IPS-NIHi7 (cell line): ENCODE measurements around the gene TCP11L2.
A peak's percentile ranks its signal among the peaks of the same experiment; 100 is the strongest.
"Not testable (repeated sequence)": the region's sequence is repeated elsewhere in the genome, so short reads cannot be mapped to it uniquely, and the experiment has no call there.

Experiments used
- DNase-seq: peaks from one replicate; pipeline ENCODE4 v3.0.0; 2012; ENCODE audit warnings: mixed read lengths; ENCODE audit errors: extremely low spot score

The TCP11L2 gene

DNA sequence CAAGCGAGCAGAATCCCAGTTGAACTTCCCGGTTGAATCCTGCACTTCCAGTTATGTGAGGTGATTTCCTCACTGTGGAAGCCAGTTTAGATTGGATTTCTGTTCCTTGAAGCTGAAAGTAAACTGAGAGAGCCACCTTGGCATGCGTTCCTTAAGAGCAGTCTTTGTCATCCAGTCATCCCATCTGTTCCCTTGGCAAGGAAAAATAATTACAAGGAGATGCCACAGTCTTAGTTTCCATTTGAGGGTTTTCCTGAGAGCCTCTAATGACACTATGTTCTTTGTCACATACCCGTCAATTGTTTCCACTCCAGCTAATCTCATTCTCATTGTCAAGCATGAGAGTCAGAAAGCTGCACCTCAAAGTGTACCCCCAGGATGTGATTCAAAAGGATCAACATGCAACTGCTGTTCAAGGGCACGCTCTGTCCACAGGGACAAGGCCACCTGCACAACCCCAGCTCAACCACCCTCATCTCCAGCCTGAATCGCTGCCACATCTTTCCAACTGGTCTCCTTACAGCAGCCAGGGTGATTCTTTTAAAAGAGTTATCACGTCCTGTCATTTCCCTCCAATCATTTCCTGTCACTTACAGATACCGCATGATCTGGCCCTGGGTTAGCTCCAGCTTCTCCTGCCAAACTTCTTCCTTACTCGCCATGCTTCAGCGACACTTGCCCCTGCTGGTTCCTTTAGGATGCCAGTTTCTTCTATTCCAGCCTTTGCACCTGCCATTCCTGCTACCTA lies 18.0 kb upstream of the TCP11L2 start:
- no peak for DNase-seq

DNA sequence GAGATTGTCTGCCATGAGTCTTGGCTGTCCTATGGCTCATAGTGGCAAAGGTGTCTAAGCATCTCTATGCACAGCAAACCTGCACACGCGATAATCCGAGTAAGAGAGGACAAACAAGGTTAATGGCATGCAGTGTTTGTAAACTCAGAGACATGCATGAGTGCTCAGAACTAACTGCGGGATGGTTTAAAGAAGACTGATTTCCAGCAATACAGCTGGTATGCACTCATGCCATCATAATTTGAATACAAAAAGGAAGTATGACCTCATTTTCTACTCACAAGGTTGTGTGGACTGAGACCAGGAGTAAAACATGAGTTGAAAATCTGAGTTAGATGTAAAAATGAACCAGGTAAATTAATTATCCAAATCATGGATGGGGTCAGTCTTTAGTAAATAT lies 16.6 kb upstream of the TCP11L2 start:
- DNase-seq, result no peak

DNA sequence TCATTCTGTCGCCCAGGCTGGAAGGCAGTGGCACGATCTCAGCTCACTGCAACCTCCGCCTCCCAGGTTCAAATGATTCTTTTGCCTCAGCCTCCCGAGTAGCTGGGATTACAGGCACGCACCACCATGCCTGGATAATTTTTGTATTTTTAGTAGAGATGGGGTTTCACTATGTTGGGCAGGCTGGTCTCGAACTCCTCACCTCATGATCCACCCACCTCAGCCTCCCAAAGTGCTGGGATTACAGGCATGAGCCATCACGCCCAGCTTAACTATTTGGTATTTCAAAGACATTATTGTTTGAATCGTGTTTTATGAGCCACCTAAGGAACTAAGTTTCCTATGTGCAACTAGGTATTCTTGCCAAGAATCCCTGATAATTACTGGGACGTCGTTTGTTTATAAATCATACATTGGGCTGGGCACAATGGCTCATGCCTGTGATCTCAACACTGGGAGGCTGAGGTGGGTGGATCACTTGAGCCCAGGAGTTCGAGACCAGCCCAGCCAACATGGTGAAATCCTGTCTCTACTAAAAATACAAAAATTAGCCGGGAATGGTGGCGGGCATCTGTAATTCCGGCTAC lies 15.9 kb upstream of the TCP11L2 start:
- not testable (repeated sequence) for DNase-seq

DNA sequence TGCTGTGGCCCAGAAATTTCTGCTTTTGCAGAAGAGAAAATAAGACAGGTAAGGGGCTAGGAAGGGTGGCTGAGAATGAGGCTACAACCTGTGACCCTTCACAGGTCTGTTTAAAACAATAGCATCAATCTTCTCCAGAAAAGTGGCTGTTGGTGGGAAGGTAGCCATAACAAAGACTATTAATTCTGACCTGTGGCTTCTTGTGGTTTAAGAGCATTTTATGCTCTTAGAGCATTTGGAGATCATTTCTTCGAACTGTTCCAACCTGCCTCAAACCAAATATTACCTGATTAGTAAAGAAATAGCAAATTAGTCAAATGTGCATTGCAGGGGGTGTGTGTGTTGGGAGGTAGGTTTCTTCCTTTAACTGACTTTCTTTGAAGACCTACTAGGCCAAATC lies 15.2 kb upstream of the TCP11L2 start:
- no peak for DNase-seq

DNA sequence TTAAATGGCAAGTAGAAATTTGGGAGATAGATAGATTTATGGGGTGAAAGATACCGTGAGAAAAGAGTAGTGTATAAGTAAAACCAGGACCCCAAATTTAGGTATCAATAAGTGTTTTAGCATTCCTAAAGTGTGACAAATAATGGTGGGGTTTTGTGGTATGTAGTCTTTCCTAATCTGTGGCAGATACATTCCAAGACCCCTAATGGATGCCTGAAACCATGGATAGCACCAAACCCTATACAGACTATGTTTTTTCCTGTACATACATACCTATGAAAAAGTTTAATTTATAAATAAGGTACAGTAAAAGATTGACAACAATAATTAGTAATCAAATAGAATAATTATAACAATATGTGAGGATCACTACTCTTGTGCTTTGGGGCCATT lies 14.4 kb upstream of the TCP11L2 start:
- no peak for DNase-seq

DNA sequence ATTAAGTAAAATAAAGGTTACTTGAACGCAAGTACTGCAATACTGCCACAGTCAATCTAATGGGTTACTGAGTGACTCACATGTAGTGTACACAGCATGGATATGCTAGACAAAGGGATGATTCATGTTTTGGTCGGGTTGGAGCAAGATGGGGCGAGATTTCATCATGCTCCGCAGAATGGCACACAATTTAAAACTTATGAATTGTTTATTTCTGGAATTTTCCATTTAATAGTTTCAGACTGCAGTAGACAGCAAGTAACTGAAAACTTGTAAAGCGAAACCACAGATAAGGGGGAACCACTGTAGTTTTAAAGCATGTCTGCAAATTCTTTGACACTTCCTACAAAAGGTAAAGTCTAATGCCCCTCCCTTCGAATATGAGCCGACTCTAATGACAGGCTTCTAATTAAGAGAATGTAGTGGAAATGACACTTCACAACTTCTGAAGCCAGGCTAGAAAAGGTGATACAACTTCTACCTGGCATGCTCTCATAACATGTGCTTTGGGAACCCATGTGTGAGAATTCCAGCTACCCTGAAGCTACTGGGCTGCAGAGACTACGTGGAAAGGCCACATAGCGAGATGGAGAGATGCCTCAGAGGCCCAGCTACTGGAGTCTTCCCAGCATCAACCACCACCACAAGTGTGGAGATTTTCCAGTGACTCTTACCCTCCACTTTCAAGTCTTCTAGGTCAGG lies 13.9 kb upstream of the TCP11L2 start:
- no peak for DNase-seq

DNA sequence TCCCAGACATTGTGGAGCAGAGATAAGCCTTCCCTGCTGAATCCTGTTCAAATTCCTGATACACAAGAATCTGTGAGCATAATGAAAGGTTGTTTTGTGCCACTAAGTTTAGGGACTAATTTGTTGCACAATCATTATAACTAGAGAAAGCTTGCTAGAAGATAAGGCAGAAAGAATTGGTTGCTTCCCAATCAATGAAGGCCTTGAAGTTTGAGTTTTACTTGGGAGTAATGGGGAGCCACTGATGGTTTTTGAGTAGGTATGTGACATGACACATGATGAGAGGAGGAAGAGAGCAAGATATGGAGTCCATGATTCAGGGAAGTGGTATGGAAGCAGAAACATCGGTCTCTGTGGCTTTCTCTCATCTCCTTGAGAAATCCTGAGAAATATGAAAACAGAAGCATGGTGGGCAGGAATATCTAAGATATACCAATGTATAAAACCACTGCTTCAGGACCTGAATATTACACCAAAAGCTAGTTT lies 13.3 kb upstream of the TCP11L2 start:
- DNase-seq, result no peak

DNA sequence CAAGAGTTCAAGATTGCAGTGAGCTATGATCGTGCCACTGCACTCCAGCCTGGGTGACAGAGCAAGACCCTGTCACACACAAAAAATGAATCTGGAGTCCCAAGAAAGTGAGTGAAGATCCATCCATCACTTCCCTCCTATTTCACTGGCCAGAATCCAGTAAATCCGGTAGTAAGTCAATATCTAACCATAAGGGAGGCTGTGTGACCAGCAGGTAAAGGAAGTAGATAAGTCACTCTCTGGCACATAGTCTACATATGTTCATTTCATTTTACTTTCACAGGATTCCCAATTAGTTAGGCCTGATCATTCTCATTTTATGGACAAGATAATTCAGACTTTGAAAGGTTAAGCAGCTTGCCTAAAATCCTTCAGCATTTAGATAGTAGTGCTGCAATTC lies 11.9 kb upstream of the TCP11L2 start:
- no peak for DNase-seq

DNA sequence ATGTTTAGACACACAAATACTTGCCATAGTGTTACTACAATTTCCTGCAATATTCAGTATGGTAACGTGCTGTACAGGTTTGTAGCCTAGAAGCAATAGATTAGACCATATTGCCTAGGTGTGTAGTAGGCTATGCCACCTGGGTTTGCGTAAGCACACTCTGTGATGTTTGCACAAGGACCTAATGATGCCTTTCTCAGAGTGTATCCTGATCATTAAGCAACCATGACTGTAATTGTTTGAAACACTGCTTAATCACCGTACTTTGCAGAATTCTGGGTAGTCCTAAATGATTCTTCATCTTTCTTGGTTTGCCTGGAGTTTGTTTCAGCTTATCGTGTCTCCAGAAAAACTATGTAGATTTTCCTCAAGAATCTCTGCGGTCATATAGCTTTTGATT lies 11.2 kb upstream of the TCP11L2 start:
- no peak for DNase-seq

DNA sequence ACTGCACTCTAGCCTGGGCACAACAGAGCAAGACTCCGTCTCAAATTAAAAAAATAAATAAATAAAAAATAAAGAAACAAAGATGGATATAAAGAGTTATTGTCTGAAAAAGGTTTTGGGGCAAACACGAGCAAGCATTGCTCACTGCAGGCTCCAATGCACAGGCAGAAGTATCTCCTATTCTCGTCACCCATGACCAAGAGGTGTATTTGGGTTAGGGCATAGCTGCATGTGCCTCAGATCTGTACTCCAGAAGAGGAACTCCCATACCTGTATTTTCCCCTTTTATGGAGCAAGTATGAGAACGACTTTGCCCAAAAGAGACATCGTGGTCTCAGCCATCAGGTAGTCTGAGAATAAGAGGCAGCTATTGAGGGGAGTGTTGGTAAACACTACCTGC lies 10.2 kb upstream of the TCP11L2 start:
- DNase-seq, result no peak

DNA sequence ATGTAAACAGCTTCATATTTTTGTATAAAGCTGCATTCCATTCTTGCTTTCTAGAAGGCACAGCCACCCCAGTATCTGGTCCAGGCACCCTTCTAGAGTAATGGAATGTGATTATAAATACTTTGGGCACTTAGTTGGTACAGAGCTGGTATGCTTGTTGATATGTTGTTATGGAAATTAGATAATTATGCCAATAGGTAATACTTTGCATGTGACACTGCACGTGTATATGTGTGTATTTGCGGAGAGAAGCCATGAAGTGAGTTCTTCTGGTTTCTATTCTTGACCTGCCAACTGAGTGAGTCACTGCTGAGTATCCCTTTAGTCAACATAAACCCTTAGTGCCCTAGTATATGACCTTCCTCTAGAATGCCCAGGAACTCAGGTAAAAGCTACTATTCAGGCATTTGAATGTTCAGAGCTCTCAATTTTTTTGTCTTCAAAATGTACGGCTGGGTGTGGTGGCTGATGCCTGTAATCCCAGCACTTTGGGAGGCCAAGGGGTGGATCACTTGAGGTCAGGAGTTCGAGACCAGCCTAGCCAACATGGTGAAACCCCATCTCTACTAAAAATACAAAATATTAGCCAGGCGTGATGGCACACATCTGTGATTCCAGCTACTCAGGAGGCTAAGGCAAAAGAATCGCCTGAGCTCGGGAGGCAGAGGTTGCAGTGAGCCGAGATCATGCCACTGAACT lies 6.2 kb upstream of the TCP11L2 start:
- DNase-seq, result no peak

DNA sequence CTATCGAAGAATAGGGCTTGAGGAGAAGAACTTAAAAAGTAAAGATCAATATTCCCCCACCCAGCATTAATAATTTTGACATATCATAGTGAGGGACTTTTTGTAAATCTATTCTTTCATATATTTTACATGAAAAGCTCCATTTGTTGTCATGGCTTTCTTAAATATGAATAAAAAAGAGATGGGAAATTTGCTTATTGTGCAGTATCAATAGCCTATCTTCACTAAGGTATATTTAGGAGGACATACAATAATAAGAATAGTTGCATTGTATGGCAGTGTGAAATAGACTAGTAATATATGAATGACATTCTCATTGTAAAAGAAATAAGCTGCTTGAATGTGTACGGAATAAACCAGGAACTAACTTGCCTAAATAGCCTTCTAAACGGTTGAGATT lies 5.5 kb upstream of the TCP11L2 start:
- DNase-seq, result no peak

DNA sequence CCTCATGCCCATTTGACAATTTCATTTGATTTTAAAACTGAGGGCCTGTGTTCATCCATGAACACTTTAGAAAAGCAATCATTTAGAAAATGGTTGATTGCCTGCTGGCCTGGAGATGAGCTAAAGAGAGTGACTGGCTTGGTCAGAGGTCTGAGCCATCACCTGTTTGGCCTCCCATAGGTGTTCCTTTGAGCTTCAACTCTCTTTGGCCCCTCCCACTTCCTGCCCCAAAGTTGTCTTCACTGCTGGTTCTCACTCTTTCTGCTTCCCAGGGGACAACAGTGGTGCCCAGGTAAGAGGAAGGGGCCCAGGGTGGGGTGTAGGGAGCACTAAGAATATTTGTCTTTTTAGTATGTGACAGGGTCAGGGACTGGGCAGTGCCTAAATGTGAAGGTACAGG lies 4.9 kb upstream of the TCP11L2 start:
- peak; percentile 47 for DNase-seq

DNA sequence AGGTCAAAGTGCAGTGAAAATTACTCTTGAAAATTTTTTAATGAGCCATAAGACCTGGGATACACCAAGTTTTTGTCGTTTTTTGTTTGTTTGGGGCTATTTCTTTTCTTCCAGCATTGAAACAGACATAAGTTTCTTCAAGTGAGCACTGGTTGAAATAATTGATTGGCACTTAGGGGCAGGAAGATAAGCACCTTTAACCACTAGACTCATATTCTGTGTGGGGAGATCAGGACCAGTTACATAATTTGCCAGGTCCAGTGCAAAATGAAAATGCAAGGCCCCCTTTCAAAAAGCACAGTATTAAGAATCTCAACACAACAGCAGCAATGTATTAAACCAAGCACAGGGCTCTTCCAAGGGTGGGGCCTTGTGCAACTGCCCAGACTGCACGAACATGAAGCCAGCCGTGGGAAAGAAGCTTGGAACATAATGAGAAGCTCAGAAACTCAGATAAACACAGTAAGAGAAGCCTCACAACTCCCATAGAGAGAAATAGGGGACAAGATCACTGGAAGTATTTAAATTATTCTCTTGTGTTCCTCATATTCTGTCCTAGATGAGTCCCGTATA lies 3.2 kb upstream of the TCP11L2 start:
- no peak for DNase-seq

DNA sequence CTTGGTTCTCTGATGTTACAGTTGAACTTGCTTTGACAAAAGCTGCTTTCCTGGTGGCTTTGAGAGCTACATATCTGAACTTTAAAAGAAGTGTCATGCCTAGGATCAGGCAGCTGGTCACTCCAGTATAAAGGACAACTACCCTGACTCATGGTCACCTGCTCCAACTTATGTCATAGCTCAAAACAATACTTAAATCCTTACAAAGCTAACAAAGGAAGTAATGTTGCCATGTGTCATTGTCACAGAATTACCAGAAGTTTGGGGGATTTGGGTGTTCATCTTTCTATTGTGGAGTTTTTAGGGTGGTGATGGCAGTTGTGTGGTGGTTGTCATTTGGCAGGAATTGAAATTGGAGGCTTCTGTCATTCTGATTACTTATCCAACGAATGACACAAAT lies 1.8 kb upstream of the TCP11L2 start:
- no peak for DNase-seq

DNA sequence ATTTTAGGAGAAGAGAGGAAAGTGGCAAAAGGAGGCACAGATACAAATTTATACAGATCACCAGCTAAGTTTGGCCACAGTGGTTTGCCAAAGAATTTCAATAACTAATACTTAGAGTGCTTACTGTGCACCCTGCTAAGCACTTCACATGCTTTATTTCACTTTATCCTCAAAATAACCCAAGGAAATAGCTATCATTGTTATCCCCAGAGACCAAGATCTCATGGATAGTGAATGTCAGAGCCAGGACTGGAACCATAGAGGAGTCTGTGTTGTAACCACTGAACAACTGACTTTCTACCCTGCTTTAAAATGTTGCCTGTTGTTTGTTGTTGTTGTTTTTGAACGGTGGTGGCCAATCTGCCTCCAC lies 1.3 kb upstream of the TCP11L2 start:
- DNase-seq, result no peak

DNA sequence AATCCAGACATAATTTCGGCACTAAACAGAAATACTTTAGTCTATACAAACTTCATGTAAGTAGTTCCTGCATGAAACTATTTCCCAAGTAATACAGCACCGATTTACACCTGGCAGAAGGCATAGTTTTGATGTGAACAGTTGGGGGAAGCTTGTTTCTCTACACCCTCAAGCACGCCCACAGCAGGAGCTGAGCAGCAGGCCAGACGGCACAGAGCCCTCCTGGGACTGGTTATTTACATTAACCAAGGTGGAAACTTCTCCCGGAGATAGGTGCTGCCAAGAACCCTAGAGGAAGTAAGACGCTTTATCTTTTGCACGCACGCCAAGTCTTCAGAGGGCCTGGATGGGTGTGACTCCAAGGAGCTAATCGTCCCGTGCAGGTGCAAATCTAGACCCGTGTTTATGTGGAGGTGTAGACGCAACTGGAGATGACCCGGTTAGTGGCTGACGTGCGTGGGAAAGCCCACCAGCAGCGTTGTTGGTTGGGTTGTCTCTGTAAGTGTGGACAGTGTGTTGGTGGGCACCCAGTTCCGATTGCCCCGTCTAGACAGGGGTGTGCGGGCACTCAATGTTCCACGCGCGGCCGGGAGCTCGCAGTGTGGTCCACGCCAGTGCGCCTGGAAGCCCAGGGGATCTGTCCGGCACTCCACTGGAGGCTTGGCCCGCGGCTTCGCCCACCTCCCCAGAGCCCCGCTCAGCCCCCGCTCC lies 767 bp upstream of the TCP11L2 start:
- peak; percentile 60 for DNase-seq

DNA sequence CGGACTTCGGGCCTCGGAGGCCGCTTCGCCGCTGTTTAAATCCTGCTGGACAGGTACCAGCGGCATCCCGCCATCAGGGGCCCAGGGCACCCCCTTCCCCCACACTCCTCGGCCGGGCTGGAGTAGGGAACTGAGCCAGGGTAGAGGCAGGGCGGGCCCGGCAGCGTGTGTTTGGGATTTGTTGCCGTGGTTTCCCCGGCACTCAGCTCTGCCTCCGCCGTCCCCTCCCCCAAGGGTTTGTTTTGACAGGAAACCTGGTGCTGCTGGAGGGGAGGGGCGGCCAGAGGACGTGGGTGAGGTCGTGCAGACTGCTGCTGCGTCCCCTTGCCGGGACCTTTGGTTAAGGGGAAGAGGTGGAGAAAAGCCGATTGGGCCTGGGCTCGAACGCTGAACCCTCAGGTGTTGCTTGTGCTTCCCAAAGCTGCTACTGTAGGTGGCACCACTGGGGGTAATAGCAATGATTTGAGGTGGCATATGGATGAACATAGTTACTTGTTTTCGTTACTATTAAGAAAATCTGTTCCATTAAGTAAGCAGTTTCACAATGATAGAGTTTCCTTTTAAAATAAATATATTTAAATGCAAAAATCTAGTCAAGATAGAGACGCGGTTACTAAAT lies 778 bp downstream of the TCP11L2 start:
- DNase-seq, result peak; percentile 81

DNA sequence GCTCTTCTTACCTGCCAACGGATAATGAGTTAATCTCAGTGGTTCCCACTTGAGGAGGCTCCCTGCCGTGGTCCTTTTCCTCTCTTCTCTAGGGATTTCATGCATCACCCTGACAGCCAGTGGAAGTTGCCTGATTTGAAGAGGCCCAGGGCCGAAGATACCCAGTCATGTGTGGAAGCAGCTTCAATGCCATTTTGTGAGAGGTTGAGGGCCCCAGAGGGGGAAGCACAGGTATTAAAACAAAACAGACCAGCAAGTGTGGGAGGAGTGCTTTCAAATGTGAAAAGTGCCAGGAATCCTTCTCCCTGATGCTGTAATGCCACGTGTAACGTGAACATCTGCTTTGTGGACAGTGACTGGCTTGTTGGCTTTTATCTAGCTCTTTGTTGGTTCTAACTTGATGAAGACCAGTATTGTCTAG lies 1.5 kb downstream of the TCP11L2 start:
- no peak for DNase-seq

DNA sequence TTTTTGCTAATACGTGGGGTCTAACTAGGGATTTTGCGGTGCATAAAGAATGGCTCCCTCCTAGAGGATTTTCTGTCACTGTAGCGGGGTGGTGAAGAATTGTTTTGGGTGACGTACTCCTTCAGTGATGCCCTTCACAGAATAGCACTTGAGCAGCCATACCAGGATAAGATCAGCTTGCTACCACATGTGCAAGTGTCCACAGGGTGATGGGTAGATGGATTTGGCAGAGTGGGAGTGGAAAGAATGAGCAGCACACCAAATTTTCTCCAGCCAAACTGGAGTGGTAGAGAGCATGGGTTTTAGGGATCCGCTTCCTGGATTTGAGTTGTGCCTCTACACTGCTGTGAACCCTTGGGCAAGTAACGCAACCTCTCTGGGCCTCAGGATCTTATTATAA lies 2.3 kb downstream of the TCP11L2 start:
- no peak for DNase-seq

DNA sequence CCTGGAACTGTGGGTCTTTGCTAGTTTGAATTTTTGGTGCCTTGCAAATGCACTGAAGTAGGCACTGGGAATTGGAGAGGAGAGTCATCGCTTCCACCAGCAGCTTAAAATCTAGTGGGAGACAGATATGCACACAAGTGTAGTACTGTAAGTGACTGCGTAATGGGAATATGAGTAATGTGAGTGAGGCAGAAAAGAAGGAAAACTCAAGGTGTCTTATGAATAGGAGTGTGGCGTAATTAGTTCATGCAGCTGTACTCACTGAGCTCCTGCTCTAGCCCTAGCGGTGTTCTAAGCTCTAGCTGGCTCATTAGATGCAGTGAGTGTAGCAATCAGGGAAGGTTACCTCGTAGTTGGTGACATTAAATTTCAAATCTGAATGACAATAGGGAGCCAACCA lies 2.8 kb downstream of the TCP11L2 start:
- no peak for DNase-seq
